K562 (cell line): ENCODE measurements around the gene PATJ. TPM values are rescaled to one million over a fixed set of nuclear protein-coding genes. Genes with fewer than 3 reads are reported as not detected.

ENCODE experiments used
- ATAC-seq: fragments of 200-7000 bp; cut with Tn5 transposase; 3 replicates; pipeline ENCODE4 v1.9.1; 2020; ENCODE audit warnings: moderate library complexity
- BruUV-seq: library from RNA; stranded (reverse); fragments of 400-500 nt; replicated peaks from 2 replicates; lab custom pipeline; 2021; lab: Mats Ljungman, UMichigan
- CTCF ChIA-PET: fragments of 300-600 bp; formaldehyde crosslinking; extraction: SDS; loops from one replicate; lab custom pipeline; 2021; ENCODE audit warnings: low intra/inter-chr PET ratio; lab: Yijun Ruan, JAX
- POLR2A ChIA-PET: fragments of 300-600, 350-650 bp; sonication (Branson Sonifier 250); formaldehyde crosslinking; extraction: SDS; loops from one replicate; lab custom pipeline; 2021; ENCODE audit warnings: antibody characterized with exemption, inconsistent platforms; lab: Yijun Ruan, JAX
- DNase-seq, 4 experiments: peaks; one replicate each; pipeline versions ENCODE4 v3.0.0 to v3.0.0-alpha.2; 2011 to 2018; ENCODE audit warnings: low spot score in 3 of 4, mixed read lengths in 3 of 4; ENCODE audit errors: extremely low read depth in 1 of 4
- FAIRE-seq: peaks from 2 replicates; lab custom pipeline; 2011; peaks lifted over from hg19 to GRCh38; lab: Jason Lieb, UNC
- H2AFZ ChIP-seq: 2 replicates; pipeline ENCODE4 v1.6.0; 2011; ENCODE audit warnings: low read depth, low read length, control low read depth, inconsistent platforms
- H3K27ac ChIP-seq: fragments of 200-600 bp; 3 replicates; pipeline ENCODE4 v1.8.0; 2011; ENCODE audit warnings: low read depth, mild to moderate bottlenecking, control low read depth, inconsistent platforms, low read length, moderate library complexity, mixed read lengths; ENCODE audit errors: extremely low read depth
- H3K27me3 ChIP-seq, 2 experiments: fragments of 300-600 bp in 1 of 2; 2 replicates in 1 of 2; 3 replicates in 1 of 2; pipeline versions ENCODE4 v1.6.0 to v1.8.0; 2011; ENCODE audit warnings: inconsistent platforms in 2 of 2, low read length in 2 of 2, mild to moderate bottlenecking in 1 of 2, mixed read lengths in 1 of 2, moderate library complexity in 1 of 2; ENCODE audit not compliant: control insufficient read depth in 2 of 2, insufficient read depth in 2 of 2
- H3K36me3 ChIP-seq: fragments of 300-600 bp; 3 replicates; pipeline ENCODE4 v1.8.0; 2011; ENCODE audit warnings: mild to moderate bottlenecking, low read length, inconsistent platforms; ENCODE audit not compliant: control insufficient read depth, insufficient read depth
- H3K4me1 ChIP-seq, 2 experiments: fragments of 200-600 bp in 1 of 2; replicated peaks in 1 of 2; 2 replicates in 1 of 2; 3 replicates in 1 of 2; pipeline versions ENCODE4 v1.5.1 to v1.8.0; 2011; ENCODE audit warnings: inconsistent platforms in 2 of 2, low read length in 2 of 2, mild to moderate bottlenecking in 1 of 2, mixed read lengths in 1 of 2, moderate library complexity in 1 of 2; ENCODE audit not compliant: control insufficient read depth in 2 of 2, insufficient read depth in 2 of 2
- H3K4me2 ChIP-seq: 2 replicates; pipeline ENCODE4 v1.6.1; 2011; ENCODE audit warnings: low read length, control low read depth, inconsistent platforms, mixed read lengths; ENCODE audit not compliant: insufficient read depth
- H3K4me3 ChIP-seq: fragments of 200-600 bp; sonication (generic), shearing (Covaris generic); 2 replicates; pipeline ENCODE4 v1.5.1; 2016; ENCODE audit warnings: control low read depth, inconsistent platforms
- H3K79me2 ChIP-seq: fragments of 200-600 bp; 3 replicates; pipeline ENCODE4 v1.8.0; 2011; ENCODE audit warnings: low read length, inconsistent platforms; ENCODE audit not compliant: control insufficient read depth, insufficient read depth
- H3K9ac ChIP-seq, 2 experiments: 2 replicates each; pipeline versions ENCODE4 v1.6.0 to v1.6.1; 2011; ENCODE audit warnings: low read depth in 2 of 2, low read length in 2 of 2, control low read depth in 1 of 2, inconsistent platforms in 1 of 2, mild to moderate bottlenecking in 1 of 2, mixed read lengths in 1 of 2; ENCODE audit not compliant: insufficient read depth in 1 of 2
- H3K9me1 ChIP-seq: one replicate; pipeline ENCODE4 v1.6.0; 2011; ENCODE audit warnings: inconsistent platforms, mild to moderate bottlenecking, low read length, moderate library complexity; ENCODE audit not compliant: control insufficient read depth, insufficient read depth
- H3K9me3 ChIP-seq: replicated peaks from 2 replicates; pipeline ENCODE4 v1.5.1; 2011; ENCODE audit warnings: low read depth, low read length, inconsistent platforms; ENCODE audit not compliant: control insufficient read depth, insufficient read depth
- H4K20me1 ChIP-seq: replicated peaks from 2 replicates; pipeline ENCODE4 v1.6.1; 2011; ENCODE audit warnings: low read length, inconsistent platforms, mixed read lengths; ENCODE audit not compliant: control insufficient read depth, insufficient read depth
- CAMTA2 ChIP-seq: fragments of 250-450 bp; sonication (Bioruptor Pico); conservative IDR thresholded peaks from 2 replicates; pipeline ENCODE4 v1.5.1; 2022
- ELF1 ChIP-seq: fragments of 200-800 bp; sonication (Bioruptor generic); IDR thresholded peaks from 2 replicates; pipeline ENCODE4 v1.6.1; 2016; ENCODE audit warnings: missing genetic modification characterization, missing compliant biosample characterization
- KDM4B ChIP-seq, 2 experiments: fragments of 450-650 bp in 1 of 2; sonication (generic) in 1 of 2; IDR thresholded peaks; 2 replicates each; pipeline ENCODE4 v1.6.1; 2016 to 2017; ENCODE audit warnings: borderline replicate concordance in 2 of 2, antibody characterized with exemption in 1 of 2, low read depth in 1 of 2, mild to moderate bottlenecking in 1 of 2
- NELFE ChIP-seq: IDR thresholded peaks from 2 replicates; pipeline ENCODE4 v1.6.1; 2011; ENCODE audit warnings: mild to moderate bottlenecking; ENCODE audit not compliant: insufficient read depth, insufficient read length
- NEUROD1 ChIP-seq: fragments of 150-350 bp; IDR thresholded peaks from 2 replicates; pipeline ENCODE4 v1.6.1; 2014; ENCODE audit warnings: borderline replicate concordance, low read length, low read depth; ENCODE audit not compliant: partially characterized antibody
- RAD21 ChIP-seq, 2 experiments: fragments of 250-450 bp in 1 of 2; fragments of 450-650 bp in 1 of 2; sonication (Bioruptor Pico) in 1 of 2; formaldehyde crosslinking in 1 of 2; IDR thresholded peaks in 1 of 2; conservative IDR thresholded peaks in 1 of 2; 2 replicates each; pipeline versions ENCODE4 v1.4.0 to v1.8.0; 2020 to 2022; ENCODE audit warnings: mild to moderate bottlenecking in 2 of 2, moderate library complexity in 1 of 2
- SAFB ChIP-seq: fragments of 200-400 bp; formaldehyde crosslinking; IDR thresholded peaks from 2 replicates; pipeline ENCODE4 v1.6.1; 2017; ENCODE audit warnings: low read depth, low read length, borderline replicate concordance
- SMC3 ChIP-seq: conservative IDR thresholded peaks from 2 replicates; pipeline ENCODE4 v1.6.1; 2011; ENCODE audit warnings: low read depth, low read length, improper control_type of control experiment; ENCODE audit not compliant: insufficient read depth
- SP1 ChIP-seq: sonication (generic); formaldehyde crosslinking; IDR thresholded peaks from 2 replicates; pipeline ENCODE4 v1.8.1; 2022; ENCODE audit warnings: mild to moderate bottlenecking, missing genetic modification reagents
- SRSF7 ChIP-seq: fragments of 200-400 bp; formaldehyde crosslinking; optimal IDR thresholded peaks from 2 replicates; pipeline ENCODE3; 2017; ENCODE audit warnings: mild to moderate bottlenecking, low read depth, low read length
- ZC3H8 ChIP-seq: fragments of 450-650 bp; IDR thresholded peaks from 2 replicates; pipeline ENCODE4 v1.6.1; 2017
- ZNF699 ChIP-seq: fragments of 250-450 bp; sonication (Bioruptor Pico); IDR thresholded peaks from 2 replicates; pipeline ENCODE4 v1.8.0; 2021; ENCODE audit warnings: mild to moderate bottlenecking, moderate library complexity; ENCODE audit not compliant: insufficient replicate concordance
- WGBS: fragments of 100-300 bp; shearing (Covaris generic); methylation state at CpG from one replicate; pipeline ENCODE4 v1.1.6; 2016; ENCODE audit warnings: low coverage, mixed read lengths; ENCODE audit not compliant: insufficient coverage; ENCODE audit errors: missing lambda C conversion rate; 5-methylcytosine and 5-hydroxymethylcytosine counted together
- in situ Hi-C: fragments of 300-500 bp; cut with MboI; formaldehyde crosslinking; loops from 4 replicates; pipeline ENCODE4 v1.15.0; 2018; ENCODE audit warnings: inconsistent platforms, mixed read lengths
- intact Hi-C: fragments of 100-400 bp; cut with micrococcal nuclease; formaldehyde crosslinking; loops from 2 replicates; pipeline ENCODE4 v1.14.2; 2022
- polyA plus RNA-seq, 8 experiments: library from polyadenylated mRNA; depleted of rRNA in 4 of 8; stranded (reverse) in 5 of 8; unstranded in 3 of 8; fragments of >200 nt; fragmentation: Nextera tagmentation in 2 of 8; fragmentation: Illumina TruSeq in 1 of 8; extraction: Ambion mirVana in 2 of 8; extraction: Trizol in 1 of 8; gene quantifications; 2 replicates each; pipeline versions ENCODE4 v1.2.1 to v1.2.3, GENCODE V29; 2011 to 2014; ENCODE audit warnings: inconsistent platforms in 1 of 8, missing spikeins in 1 of 8
- total RNA-seq, 7 experiments: library from RNA; depleted of rRNA in 6 of 7; stranded (reverse); fragments of >200 nt in 6 of 7; fragmentation: Illumina TruSeq in 2 of 7; extraction: Trizol in 2 of 7; gene quantifications; 2 replicates each; pipeline versions ENCODE4 v1.2.1 to v1.2.3, GENCODE V29; 2011 to 2021; ENCODE audit warnings: low replicate concordance in 1 of 7
- TF ChIP-seq, protein P1 (sequence below), 2 experiments: fragments of 450-650 bp; conservative IDR thresholded peaks; 2 replicates each; pipeline ENCODE4 v1.6.1; 2017; ENCODE audit warnings: mild to moderate bottlenecking in 2 of 2, moderate library complexity in 2 of 2
- TF ChIP-seq, protein P2 (sequence below): fragments of 450-650 bp; formaldehyde crosslinking; IDR thresholded peaks from 2 replicates; pipeline ENCODE4 v1.4.0; 2022; ENCODE audit warnings: missing genetic modification characterization
- TF ChIP-seq, protein P3 (sequence below): sonication (generic); formaldehyde crosslinking; IDR thresholded peaks from 2 replicates; pipeline ENCODE4 v1.8.0; 2022; ENCODE audit warnings: mild to moderate bottlenecking, missing genetic modification reagents, borderline replicate concordance

The PATJ gene
- total and polyA plus RNA-seq, 9 of the 15 experiments (the other 6 are each of a cell fraction or from before 2014, with no cell fraction given): 0.22 TPM; not detected in 8

DNA sequence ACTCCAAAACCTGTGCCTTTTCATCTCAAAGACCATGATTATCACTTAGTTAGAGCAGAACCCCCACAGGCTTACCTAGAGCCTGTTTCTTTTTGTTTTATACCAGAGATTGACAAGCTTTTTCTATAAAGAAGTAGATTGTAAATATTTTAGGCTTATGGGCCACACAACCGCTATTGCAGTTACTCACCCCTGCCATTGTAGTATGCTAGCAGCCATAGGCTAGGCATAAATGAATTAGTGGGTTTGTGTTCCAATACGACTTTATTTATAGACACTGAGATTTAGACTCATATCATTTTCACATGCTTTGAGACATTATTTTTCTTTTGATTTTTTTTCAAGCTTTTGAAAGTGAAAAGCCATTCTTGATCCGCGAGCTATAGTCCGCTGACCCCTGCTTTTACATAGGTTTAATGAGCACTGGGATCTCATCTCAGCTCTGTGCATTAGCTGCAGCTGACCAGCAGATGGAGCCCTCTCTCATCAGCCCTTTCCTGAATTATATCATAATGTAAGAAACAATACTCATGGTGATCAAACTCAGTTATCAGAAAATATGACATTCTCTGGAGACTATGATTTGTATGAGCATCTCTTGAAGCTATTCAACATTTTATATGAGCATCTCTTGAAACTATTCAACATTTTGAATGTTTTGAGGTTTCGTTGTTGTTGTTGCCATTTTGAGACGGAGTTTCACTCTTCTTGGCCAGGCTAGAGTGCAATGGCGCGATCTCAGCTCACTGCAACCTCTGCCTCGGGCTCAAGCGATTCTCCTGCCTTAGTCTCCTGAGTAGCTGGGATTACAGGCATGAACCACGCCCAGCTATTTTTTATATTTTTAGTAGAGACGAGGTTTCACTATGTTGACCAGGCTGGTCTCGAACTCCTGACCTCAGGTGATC lies 340.4 kb downstream of the PATJ start:
- no TSS peak for BruUV-seq
- peak; percentile 84 for FAIRE-seq
- intact Hi-C loops (loop anchor here (1.0 to 2.0 kb wide), 2 partner anchors 48 to 325 kb away; no protein-coding TSS in a partner anchor), in situ Hi-C loops (no loop called here)
- no peaks in the 10 kb centered on the region; a peak in 1 of 5 replicates for H3K4me1 ChIP-seq
- POLR2A ChIA-PET: no interaction called here
- H2AFZ ChIP-seq: peak overlapping the region; percentile 81
- 0 out of 4 replicates have a peak overlapping the region, but pooled peaks of 1 of the 2 experiments have one; percentile 2 for H3K9ac ChIP-seq
- WGBS: under 1% methylated on average over 14 of the region's 14 CpGs
- peaks cover 4 to 16% of the 10 kb centered on the region in 2 experiments; a peak in 3 of 5 replicates for H3K27me3 ChIP-seq
- no peak overlapping the region for H3K27ac ChIP-seq
- H3K36me3 ChIP-seq: no peaks in the 10 kb centered on the region
- no peaks in the 10 kb centered on the region for H3K79me2 ChIP-seq
- no peaks in the 10 kb centered on the region for H3K9me3 ChIP-seq
- peak; percentile 51 to 65 (median 58) for DNase-seq
- peak overlapping the region; percentile 57; the same call in 1 of the 2 replicates for H3K4me2 ChIP-seq
- CTCF ChIA-PET: interaction anchor here (1.0 kb wide), 1 partner anchor 48 kb away, joined by 3 read pairs; no protein-coding TSS in a partner anchor
- H3K9me1 ChIP-seq: no peaks in the 10 kb centered on the region
- H4K20me1 ChIP-seq: no peaks in the 10 kb centered on the region
- peak; percentile 93 for ATAC-seq
- peak overlapping the region; percentile 15 for H3K4me3 ChIP-seq
- TF ChIP-seq KDM4B (IDR thresholded peaks at IDR 0.05; ENCODE audit: borderline replicate concordance in 2 of 2, low read depth in 1 of 2) (no peak), SRSF7 (no peak), SP1 (no peak), ELF1 (tag) (0 out of 2 replicates have a peak, but pooled peaks have one; percentile 26), SAFB (no peak), NEUROD1 (no peak), ZNF699 (CRISPR knock-in tag) (no peak), CAMTA2 (CRISPR knock-in tag) (no peak), SMC3 (peak; percentile 37), NELFE (no peak), ZC3H8 (no peak), RAD21 (CRISPR knock-in tag; conservative IDR thresholded peaks at IDR 0.05 in 1 of 2, IDR thresholded peaks at IDR 0.05 in 1 of 2) (peak; percentile 38 to 66; a peak in 3 of 4 replicates)
- TF ChIP-seq, protein P1, sequence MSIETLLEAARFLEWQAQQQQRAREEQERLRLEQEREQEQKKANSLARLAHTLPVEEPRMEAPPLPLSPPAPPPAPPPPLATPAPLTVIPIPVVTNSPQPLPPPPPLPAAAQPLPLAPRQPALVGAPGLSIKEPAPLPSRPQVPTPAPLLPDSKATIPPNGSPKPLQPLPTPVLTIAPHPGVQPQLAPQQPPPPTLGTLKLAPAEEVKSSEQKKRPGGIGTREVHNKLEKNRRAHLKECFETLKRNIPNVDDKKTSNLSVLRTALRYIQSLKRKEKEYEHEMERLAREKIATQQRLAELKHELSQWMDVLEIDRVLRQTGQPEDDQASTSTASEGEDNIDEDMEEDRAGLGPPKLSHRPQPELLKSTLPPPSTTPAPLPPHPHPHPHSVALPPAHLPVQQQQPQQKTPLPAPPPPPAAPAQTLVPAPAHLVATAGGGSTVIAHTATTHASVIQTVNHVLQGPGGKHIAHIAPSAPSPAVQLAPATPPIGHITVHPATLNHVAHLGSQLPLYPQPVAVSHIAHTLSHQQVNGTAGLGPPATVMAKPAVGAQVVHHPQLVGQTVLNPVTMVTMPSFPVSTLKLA (conservative IDR thresholded peaks at IDR 0.05): no peak
- TF ChIP-seq, protein P2, sequence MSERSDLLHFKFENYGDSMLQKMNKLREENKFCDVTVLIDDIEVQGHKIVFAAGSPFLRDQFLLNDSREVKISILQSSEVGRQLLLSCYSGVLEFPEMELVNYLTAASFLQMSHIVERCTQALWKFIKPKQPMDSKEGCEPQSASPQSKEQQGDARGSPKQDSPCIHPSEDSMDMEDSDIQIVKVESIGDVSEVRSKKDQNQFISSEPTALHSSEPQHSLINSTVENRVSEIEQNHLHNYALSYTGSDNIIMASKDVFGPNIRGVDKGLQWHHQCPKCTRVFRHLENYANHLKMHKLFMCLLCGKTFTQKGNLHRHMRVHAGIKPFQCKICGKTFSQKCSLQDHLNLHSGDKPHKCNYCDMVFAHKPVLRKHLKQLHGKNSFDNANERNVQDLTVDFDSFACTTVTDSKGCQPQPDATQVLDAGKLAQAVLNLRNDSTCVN: no peak
- TF ChIP-seq, protein P3, sequence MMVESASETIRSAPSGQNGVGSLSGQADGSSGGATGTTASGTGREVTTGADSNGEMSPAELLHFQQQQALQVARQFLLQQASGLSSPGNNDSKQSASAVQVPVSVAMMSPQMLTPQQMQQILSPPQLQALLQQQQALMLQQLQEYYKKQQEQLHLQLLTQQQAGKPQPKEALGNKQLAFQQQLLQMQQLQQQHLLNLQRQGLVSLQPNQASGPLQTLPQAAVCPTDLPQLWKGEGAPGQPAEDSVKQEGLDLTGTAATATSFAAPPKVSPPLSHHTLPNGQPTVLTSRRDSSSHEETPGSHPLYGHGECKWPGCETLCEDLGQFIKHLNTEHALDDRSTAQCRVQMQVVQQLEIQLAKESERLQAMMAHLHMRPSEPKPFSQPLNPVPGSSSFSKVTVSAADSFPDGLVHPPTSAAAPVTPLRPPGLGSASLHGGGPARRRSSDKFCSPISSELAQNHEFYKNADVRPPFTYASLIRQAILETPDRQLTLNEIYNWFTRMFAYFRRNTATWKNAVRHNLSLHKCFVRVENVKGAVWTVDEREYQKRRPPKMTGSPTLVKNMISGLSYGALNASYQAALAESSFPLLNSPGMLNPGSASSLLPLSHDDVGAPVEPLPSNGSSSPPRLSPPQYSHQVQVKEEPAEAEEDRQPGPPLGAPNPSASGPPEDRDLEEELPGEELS (CRISPR knock-in tag): no peak
